HEK293T (cell line): ENCODE data around the gene XIRP2.
"Not testable (repeated sequence)": the region's sequence is repeated elsewhere in the genome, so short reads cannot be mapped to it uniquely, and the experiment has no call there.

Experiments
- CTCF ChIA-PET: fragments of 350-600 bp; formaldehyde crosslinking; extraction: SDS; loops from one replicate; lab custom pipeline; 2021; ENCODE audit warnings: antibody characterized with exemption, inconsistent platforms; lab: Yijun Ruan, JAX
- POLR2A ChIA-PET: fragments of 350-600 bp; formaldehyde crosslinking; extraction: SDS; loops from one replicate; lab custom pipeline; 2020; ENCODE audit warnings: antibody characterized with exemption, inconsistent platforms; lab: Yijun Ruan, JAX
- DNase-seq: peaks from one replicate; pipeline ENCODE4 v3.0.0; 2012; ENCODE audit warnings: mixed read lengths; ENCODE audit errors: extremely low spot score
- ARNT ChIP-seq: fragments of 450-650 bp; IDR thresholded peaks from 2 replicates; pipeline ENCODE4 v1.6.1; 2017; ENCODE audit warnings: mild to moderate bottlenecking
- BHLHE40 ChIP-seq: fragments of 450-650 bp; IDR thresholded peaks from 2 replicates; pipeline ENCODE4 v1.6.1; 2016; ENCODE audit warnings: mild to moderate bottlenecking, moderate library complexity, borderline replicate concordance
- CTBP1 ChIP-seq: fragments of 450-650 bp; IDR thresholded peaks from 2 replicates; pipeline ENCODE4 v1.6.1; 2016; ENCODE audit warnings: borderline replicate concordance
- ELF4 ChIP-seq: fragments of 450-650 bp; IDR thresholded peaks from 2 replicates; pipeline ENCODE4 v1.6.1; 2017; ENCODE audit warnings: antibody characterized with exemption
- FOXA1 ChIP-seq: fragments of 450-650 bp; IDR thresholded peaks from 2 replicates; pipeline ENCODE4 v1.6.1; 2016; ENCODE audit warnings: mild to moderate bottlenecking
- FOXK2 ChIP-seq: fragments of 450-650 bp; IDR thresholded peaks from 2 replicates; pipeline ENCODE4 v1.6.1; 2016; ENCODE audit warnings: mild to moderate bottlenecking
- FOXM1 ChIP-seq: fragments of 450-650 bp; IDR thresholded peaks from 2 replicates; pipeline ENCODE4 v1.6.1; 2017; ENCODE audit warnings: mild to moderate bottlenecking, borderline replicate concordance
- HDGF ChIP-seq: fragments of 450-650 bp; IDR thresholded peaks from 2 replicates; pipeline ENCODE4 v1.6.1; 2017; ENCODE audit warnings: antibody characterized with exemption, borderline replicate concordance
- L3MBTL2 ChIP-seq: fragments of 450-650 bp; conservative IDR thresholded peaks from 2 replicates; pipeline ENCODE4 v1.6.1; 2016; ENCODE audit warnings: mild to moderate bottlenecking
- LEF1 ChIP-seq: fragments of 450-650 bp; IDR thresholded peaks from 2 replicates; pipeline ENCODE4 v1.6.1; 2017; ENCODE audit warnings: mild to moderate bottlenecking, borderline replicate concordance
- NFRKB ChIP-seq: fragments of 450-650 bp; IDR thresholded peaks from 2 replicates; pipeline ENCODE4 v1.6.1; 2016; ENCODE audit warnings: mild to moderate bottlenecking, moderate library complexity
- SP1 ChIP-seq: fragments of 450-650 bp; IDR thresholded peaks from 2 replicates; pipeline ENCODE4 v1.6.1; 2017
- SUZ12 ChIP-seq: fragments of 450-650 bp; IDR thresholded peaks from 2 replicates; pipeline ENCODE4 v1.6.1; 2016; ENCODE audit warnings: mild to moderate bottlenecking
- TARDBP ChIP-seq: fragments of 450-650 bp; IDR thresholded peaks from 2 replicates; pipeline ENCODE4 v1.6.1; 2016
- ZNF384 ChIP-seq: fragments of 450-650 bp; IDR thresholded peaks from 2 replicates; pipeline ENCODE4 v1.6.1; 2016
- TF ChIP-seq, protein P1 (sequence below): fragments of 450-650 bp; IDR thresholded peaks from 2 replicates; pipeline ENCODE4 v1.6.1; 2016

Gene XIRP2

DNA sequence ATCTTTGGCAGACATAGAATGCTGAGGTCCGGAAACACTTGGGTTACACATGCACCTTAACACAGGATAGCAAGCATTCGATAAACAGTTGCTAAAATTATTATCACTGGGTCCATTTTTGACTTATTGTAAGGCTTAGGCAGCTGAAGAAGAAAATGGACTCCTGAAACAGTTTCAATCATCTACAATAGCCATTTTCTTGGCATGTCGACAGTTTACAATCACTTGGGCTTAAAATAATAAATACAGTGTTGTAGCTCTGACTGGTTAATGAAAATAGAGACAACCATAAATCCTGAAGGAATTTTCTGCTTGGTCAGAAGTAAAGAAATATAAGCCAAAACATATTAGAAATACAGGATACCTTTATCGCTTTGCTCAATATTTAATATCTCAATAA is 169.2 kb downstream of the XIRP2 start:
- POLR2A ChIA-PET = no interaction called here
- CTCF ChIA-PET = no interaction called here
- TF ChIP-seq SUZ12 = no peak
- no peak for TF ChIP-seq LEF1
- TF ChIP-seq, protein P1, sequence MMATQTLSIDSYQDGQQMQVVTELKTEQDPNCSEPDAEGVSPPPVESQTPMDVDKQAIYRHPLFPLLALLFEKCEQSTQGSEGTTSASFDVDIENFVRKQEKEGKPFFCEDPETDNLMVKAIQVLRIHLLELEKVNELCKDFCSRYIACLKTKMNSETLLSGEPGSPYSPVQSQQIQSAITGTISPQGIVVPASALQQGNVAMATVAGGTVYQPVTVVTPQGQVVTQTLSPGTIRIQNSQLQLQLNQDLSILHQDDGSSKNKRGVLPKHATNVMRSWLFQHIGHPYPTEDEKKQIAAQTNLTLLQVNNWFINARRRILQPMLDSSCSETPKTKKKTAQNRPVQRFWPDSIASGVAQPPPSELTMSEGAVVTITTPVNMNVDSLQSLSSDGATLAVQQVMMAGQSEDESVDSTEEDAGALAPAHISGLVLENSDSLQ = no peak
- no peak for TF ChIP-seq NFRKB
- no peak for DNase-seq

DNA sequence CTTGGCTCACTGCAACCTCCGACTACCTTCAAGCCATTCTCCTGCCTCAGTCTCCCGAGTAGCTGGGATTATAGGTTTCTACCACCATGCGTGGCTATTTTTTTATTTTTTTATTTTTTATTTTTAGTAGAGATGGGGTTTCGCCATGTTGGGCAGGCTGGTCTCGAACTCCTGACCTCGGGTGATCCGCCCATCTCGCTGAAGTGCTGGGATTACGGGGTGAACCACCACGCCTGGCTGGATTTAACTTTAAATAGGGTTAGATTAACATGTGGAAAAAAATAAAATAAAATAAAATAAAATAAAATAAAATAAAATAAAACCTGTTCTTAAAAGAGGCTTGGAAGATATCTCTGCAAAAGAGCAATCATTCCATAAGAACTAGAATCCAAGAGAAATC is 170.9 kb downstream of the XIRP2 start:
- TF ChIP-seq FOXK2 = no peak
- no peak for TF ChIP-seq FOXM1
- no peak for TF ChIP-seq L3MBTL2
- no peak for TF ChIP-seq CTBP1
- TF ChIP-seq ARNT = no peak
- TF ChIP-seq, protein P1 = no peak
- no peak for TF ChIP-seq ZNF384
- TF ChIP-seq TARDBP = no peak
- TF ChIP-seq HDGF = no peak
- no peak for TF ChIP-seq LEF1
- TF ChIP-seq SP1 = no peak
- TF ChIP-seq NFRKB = no peak
- TF ChIP-seq BHLHE40 = no peak
- no peak for TF ChIP-seq ELF4
- no peak for TF ChIP-seq SUZ12
- no peak for TF ChIP-seq FOXA1
- ChIA-PET POLR2A (no interaction called here), CTCF (no interaction called here)
- no peak for DNase-seq

DNA sequence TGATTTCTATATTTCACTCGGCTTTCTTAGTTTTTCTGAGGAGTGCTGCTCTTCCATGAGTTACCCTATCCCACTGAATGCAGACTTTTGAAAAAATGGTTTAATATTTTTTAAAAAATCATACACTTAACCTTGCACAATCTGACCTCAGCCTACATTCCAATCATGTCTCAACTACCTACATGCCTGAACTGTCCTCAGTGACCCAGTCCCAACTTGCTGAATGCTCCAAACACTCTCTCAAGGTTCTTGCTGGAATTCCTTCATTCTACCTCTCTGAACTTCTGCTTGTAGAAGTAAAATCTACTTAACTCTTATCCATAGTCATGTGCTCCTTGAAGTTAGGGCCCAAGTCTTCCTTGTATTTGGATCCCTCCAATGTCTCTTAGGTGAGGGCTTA is 181.6 kb downstream of the XIRP2 start:
- TF ChIP-seq TARDBP (no peak), FOXM1 (no peak), BHLHE40 (no peak), ELF4 (no peak), FOXK2 (no peak), SUZ12 (no peak), SP1 (no peak), NFRKB (no peak), HDGF (no peak), ARNT (no peak), FOXA1 (no peak), L3MBTL2 (no peak)
- TF ChIP-seq, protein P1 = no peak
- ChIA-PET CTCF (no interaction called here), POLR2A (no interaction called here)
- DNase-seq = no peak

DNA sequence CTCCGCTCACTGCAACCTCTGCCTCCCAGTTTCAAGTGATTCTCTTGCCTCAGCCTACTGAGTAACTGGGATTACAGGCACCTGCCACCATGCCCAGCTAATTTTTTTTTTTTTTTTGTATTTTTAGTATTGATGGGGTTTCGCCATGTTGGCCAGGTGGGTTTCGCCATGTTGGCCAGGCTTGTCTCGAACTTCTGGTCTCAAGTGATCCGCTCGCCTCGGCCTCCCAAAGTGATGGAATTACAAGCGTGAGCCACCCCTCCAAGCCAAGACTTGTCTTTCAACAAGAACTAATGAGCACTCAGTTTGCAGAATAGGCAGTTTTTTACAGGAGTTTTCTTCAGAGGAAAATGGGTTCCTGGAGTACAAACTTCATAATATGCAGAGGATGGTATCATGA is 187.4 kb downstream of the XIRP2 start:
- CTCF ChIA-PET, POLR2A ChIA-PET, DNase-seq: not testable (repeated sequence)

DNA sequence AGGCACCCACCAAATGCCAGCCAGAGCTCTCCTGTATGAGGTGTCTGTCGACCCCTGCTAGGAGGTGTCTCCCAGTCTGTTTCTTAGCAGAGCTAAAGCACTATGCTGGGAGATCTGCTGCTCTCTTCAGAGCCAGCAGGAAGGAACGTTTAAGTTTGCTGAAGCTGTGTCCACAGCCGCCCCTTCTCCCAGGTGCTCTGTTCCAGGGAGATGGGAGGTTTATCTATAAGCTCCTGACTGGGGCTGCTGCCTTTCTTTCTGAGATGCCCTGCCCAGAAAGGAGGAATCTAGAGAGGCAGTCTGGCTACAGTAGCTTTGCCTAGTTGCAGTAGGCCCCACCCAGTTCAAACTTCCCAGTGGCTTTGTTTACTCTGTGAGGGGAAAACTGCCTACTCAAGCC is 210.7 kb downstream of the XIRP2 start:
- DNase-seq, POLR2A ChIA-PET, CTCF ChIA-PET: not testable (repeated sequence)

DNA sequence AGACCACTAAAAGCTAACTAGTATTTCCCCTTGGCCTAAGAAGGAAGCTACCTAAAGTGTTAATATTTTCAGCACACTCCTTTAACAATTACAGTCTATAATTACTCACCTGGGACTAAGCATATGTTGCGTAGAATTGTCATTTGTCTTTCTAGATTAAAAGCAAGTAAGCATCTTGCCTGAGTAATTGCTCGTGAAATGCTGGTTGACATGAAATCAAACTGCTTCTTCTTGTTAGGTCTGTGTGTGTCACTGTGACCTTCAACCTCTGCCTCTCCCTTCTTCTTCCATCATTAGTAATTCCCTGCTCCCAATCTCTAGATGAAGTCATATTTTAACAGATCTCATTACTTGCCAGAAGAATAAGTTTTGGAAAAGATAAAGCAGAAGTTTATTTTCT is 212.2 kb downstream of the XIRP2 start:
- no peak for TF ChIP-seq ELF4
- TF ChIP-seq FOXA1 = no peak
- no peak for TF ChIP-seq BHLHE40
- TF ChIP-seq CTBP1 = no peak
- TF ChIP-seq, protein P1 = no peak
- TF ChIP-seq SP1 = no peak
- no peak for TF ChIP-seq HDGF
- no peak for TF ChIP-seq ZNF384
- no peak for TF ChIP-seq FOXK2
- no peak for TF ChIP-seq NFRKB
- TF ChIP-seq SUZ12 = no peak
- no peak for TF ChIP-seq ARNT
- TF ChIP-seq TARDBP = no peak
- no peak for TF ChIP-seq L3MBTL2
- TF ChIP-seq FOXM1 = no peak
- TF ChIP-seq LEF1 = no peak
- DNase-seq = no peak
- ChIA-PET CTCF (no interaction called here), POLR2A (no interaction called here)
